Liver (tissue), 9 donors: Measurements from ENCODE around the gene MINK1. TPM values are rescaled to one million over a fixed set of nuclear protein-coding genes. Genes with fewer than 3 reads are reported as not detected.

Experiments
- DNase-seq: peaks from one replicate; pipeline ENCODE4 v3.0.0-alpha.2; 2017; ENCODE audit warnings: low spot score
- H3K27ac ChIP-seq, 2 donors: one replicate each; pipeline ENCODE4 v1.7.0; 2013; ENCODE audit warnings: inconsistent platforms in 2 of 2, low read length in 2 of 2, control low read depth in 1 of 2, low read depth in 1 of 2, mild to moderate bottlenecking in 1 of 2
- H3K27me3 ChIP-seq, 4 donors: one replicate each; pipeline versions ENCODE4 v1.6.1 to v1.7.0; 2013; ENCODE audit warnings: low read length in 3 of 4, inconsistent platforms in 1 of 4, mild to moderate bottlenecking in 1 of 4, moderate library complexity in 1 of 4; ENCODE audit not compliant: control insufficient read depth in 4 of 4, insufficient read depth in 4 of 4
- H3K36me3 ChIP-seq, 4 donors: one replicate each; pipeline versions ENCODE4 v1.6.1 to v1.7.0; 2013; ENCODE audit warnings: low read length in 3 of 4, mild to moderate bottlenecking in 3 of 4, low read depth in 1 of 4, moderate library complexity in 1 of 4; ENCODE audit not compliant: control insufficient read depth in 4 of 4, insufficient read depth in 3 of 4
- H3K4me1 ChIP-seq, 4 donors: one replicate each; pipeline versions ENCODE4 v1.6.1 to v1.7.0; 2013; ENCODE audit warnings: low read length in 3 of 4, mild to moderate bottlenecking in 3 of 4, moderate library complexity in 1 of 4; ENCODE audit not compliant: control insufficient read depth in 4 of 4, insufficient read depth in 4 of 4
- H3K4me3 ChIP-seq, 3 donors: one replicate each; pipeline versions ENCODE4 v1.6.1 to v1.7.0; 2013; ENCODE audit warnings: low read length in 3 of 3, control low read depth in 1 of 3, low read depth in 1 of 3, mild to moderate bottlenecking in 1 of 3
- H3K9ac ChIP-seq, 2 donors: one replicate each; pipeline ENCODE4 v1.7.0; 2013; ENCODE audit warnings: low read length in 2 of 2, mild to moderate bottlenecking in 2 of 2, moderate library complexity in 2 of 2, control low read depth in 1 of 2, low read depth in 1 of 2
- H3K9me3 ChIP-seq, 4 donors: one replicate each; pipeline versions ENCODE4 v1.6.1 to v1.7.0; 2013; ENCODE audit warnings: low read length in 3 of 4; ENCODE audit not compliant: control insufficient read depth in 4 of 4
- FOXA1 ChIP-seq: IDR thresholded peaks from 2 replicates; pipeline ENCODE4 v1.6.1; 2016; ENCODE audit warnings: antibody characterized with exemption
- FOXA2 ChIP-seq: IDR thresholded peaks from 2 replicates; pipeline ENCODE4 v1.6.1; 2016; ENCODE audit warnings: antibody characterized with exemption
- GABPA ChIP-seq, 2 donors: IDR thresholded peaks in 1 of 2; conservative IDR thresholded peaks in 1 of 2; 2 replicates each; pipeline ENCODE4 v1.6.1; 2016; ENCODE audit warnings: antibody characterized with exemption in 2 of 2, mild to moderate bottlenecking in 1 of 2, moderate library complexity in 1 of 2
- HNF4G ChIP-seq: IDR thresholded peaks from 2 replicates; pipeline ENCODE4 v1.6.1; 2016; ENCODE audit warnings: antibody characterized with exemption
- RAD21 ChIP-seq, 2 donors: IDR thresholded peaks; 2 replicates each; pipeline ENCODE4 v1.6.1; 2016; ENCODE audit warnings: antibody characterized with exemption in 2 of 2, mild to moderate bottlenecking in 2 of 2
- SP1 ChIP-seq: IDR thresholded peaks from 2 replicates; pipeline ENCODE4 v1.6.1; 2018; ENCODE audit warnings: antibody characterized with exemption, mild to moderate bottlenecking
- TAF1 ChIP-seq: conservative IDR thresholded peaks from 2 replicates; pipeline ENCODE4 v1.6.1; 2016; ENCODE audit warnings: antibody characterized with exemption, mild to moderate bottlenecking
- YY1 ChIP-seq: IDR thresholded peaks from 2 replicates; pipeline ENCODE4 v1.6.1; 2016; ENCODE audit warnings: antibody characterized with exemption, mild to moderate bottlenecking
- WGBS: extraction: QIAGEN DNeasy Blood & Tissue Kit; methylation state at CpG from one replicate; pipeline ENCODE4 v1.1.7; 2013; 5-methylcytosine and 5-hydroxymethylcytosine counted together
- polyA plus RNA-seq, 2 donors: library from polyadenylated mRNA; stranded (reverse) in 1 of 2; unstranded in 1 of 2; fragments of 200-250 nt in 1 of 2; fragments of >200 nt in 1 of 2; fragmentation: Nextera tagmentation in 1 of 2; extraction: Ambion mirVana in 1 of 2; gene quantifications; one replicate each; pipeline versions ENCODE4 v1.2.1 to v1.2.3, GENCODE V29; 2013 to 2015
- total RNA-seq, 2 donors: library from RNA; depleted of rRNA; stranded (reverse); fragments of >200 nt; gene quantifications; one replicate each; pipeline ENCODE4 v1.2.3, GENCODE V29; 2014
- TF ChIP-seq, protein P1 (sequence below): IDR thresholded peaks from 2 replicates; pipeline ENCODE4 v1.6.1; 2016; ENCODE audit warnings: antibody characterized with exemption, mild to moderate bottlenecking
- TF ChIP-seq, protein P2 (sequence below): IDR thresholded peaks from 2 replicates; pipeline ENCODE4 v1.6.1; 2016; ENCODE audit warnings: antibody characterized with exemption
- TF ChIP-seq, protein P3 (sequence below): IDR thresholded peaks from 2 replicates; pipeline ENCODE4 v1.6.1; 2016; ENCODE audit warnings: antibody characterized with exemption
- donor health status: healthy.
- donor health status: healthy.
- donor health status: healthy.
- donor health status: healthy.
- donor health status: healthy.

MINK1 gene
- total and polyA plus RNA-seq, 4 donors, result 6.9 to 30.6 (median 21.1) TPM

DNA sequence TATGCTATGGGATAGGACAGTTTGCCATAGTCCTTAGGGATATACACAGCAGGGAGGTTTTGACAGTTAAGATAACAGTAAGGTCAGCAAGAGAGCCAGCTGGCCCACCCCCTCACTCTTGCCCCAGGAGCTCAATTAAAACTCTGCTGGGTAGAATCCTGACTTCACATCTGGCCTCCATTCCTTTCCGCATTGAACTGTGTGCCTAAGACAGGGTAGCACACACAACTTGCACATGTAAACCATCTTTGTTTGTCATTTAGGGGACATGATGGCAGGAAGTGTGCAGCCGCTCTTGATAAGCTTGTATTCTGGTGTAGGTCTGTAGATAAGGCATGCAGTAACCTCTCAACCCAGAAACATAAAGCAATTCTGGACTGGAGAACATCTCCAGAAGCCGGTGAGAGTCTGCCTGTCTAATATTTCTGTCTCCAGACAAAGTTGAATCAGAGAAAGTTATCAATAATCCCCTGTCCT lies 5.2 kb downstream of the MINK1 start:
- no peaks in the 10 kb centered on the region for H3K9me3 ChIP-seq
- H3K4me3 ChIP-seq, result no peak overlapping the region
- H3K27ac ChIP-seq, result no peak overlapping the region
- 82% methylated on average over 3 of the region's 3 CpGs for WGBS
- no peak overlapping the region for H3K9ac ChIP-seq
- H3K36me3 ChIP-seq, result no peaks in the 10 kb centered on the region
- peaks cover 12 to 37% (median 27%) of the 10 kb centered on the region in 4 donors for H3K4me1 ChIP-seq
- DNase-seq, result no peak
- no peak for TF ChIP-seq FOXA1
- no peak for TF ChIP-seq TAF1
- TF ChIP-seq GABPA (IDR thresholded peaks at IDR 0.05 in 1 of 2, conservative IDR thresholded peaks at IDR 0.05 in 1 of 2), result no peak
- TF ChIP-seq FOXA2, result no peak
- no peak for TF ChIP-seq RAD21 (IDR thresholded peaks at IDR 0.05)
- TF ChIP-seq, protein P1, sequence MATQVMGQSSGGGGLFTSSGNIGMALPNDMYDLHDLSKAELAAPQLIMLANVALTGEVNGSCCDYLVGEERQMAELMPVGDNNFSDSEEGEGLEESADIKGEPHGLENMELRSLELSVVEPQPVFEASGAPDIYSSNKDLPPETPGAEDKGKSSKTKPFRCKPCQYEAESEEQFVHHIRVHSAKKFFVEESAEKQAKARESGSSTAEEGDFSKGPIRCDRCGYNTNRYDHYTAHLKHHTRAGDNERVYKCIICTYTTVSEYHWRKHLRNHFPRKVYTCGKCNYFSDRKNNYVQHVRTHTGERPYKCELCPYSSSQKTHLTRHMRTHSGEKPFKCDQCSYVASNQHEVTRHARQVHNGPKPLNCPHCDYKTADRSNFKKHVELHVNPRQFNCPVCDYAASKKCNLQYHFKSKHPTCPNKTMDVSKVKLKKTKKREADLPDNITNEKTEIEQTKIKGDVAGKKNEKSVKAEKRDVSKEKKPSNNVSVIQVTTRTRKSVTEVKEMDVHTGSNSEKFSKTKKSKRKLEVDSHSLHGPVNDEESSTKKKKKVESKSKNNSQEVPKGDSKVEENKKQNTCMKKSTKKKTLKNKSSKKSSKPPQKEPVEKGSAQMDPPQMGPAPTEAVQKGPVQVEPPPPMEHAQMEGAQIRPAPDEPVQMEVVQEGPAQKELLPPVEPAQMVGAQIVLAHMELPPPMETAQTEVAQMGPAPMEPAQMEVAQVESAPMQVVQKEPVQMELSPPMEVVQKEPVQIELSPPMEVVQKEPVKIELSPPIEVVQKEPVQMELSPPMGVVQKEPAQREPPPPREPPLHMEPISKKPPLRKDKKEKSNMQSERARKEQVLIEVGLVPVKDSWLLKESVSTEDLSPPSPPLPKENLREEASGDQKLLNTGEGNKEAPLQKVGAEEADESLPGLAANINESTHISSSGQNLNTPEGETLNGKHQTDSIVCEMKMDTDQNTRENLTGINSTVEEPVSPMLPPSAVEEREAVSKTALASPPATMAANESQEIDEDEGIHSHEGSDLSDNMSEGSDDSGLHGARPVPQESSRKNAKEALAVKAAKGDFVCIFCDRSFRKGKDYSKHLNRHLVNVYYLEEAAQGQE, result no peak
- no peak for TF ChIP-seq YY1
- TF ChIP-seq, protein P2, sequence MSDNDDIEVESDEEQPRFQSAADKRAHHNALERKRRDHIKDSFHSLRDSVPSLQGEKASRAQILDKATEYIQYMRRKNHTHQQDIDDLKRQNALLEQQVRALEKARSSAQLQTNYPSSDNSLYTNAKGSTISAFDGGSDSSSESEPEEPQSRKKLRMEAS, result no peak
- H3K27me3 ChIP-seq, result no peaks in the 10 kb centered on the region

DNA sequence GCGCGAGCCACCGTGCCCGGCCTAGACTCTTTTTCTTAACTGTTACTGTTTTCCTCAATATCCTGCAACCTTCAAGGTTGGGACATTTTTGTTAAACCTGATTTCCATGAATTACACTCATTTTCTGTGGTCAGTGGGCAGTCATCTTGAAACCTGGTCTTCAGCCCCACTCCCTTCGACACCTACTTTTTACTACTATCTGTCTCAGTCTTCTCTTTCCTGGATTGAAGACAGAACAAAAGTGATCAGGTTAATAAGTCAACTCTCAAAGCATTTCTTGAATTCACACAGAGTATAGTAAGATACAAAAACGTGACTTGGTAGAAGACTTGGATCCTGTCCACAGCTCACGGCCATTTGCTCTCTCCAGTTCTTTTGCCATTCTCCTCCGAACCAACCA lies 6.1 kb downstream of the MINK1 start:
- Histone ChIP-seq H3K9me3 (no peaks in the 10 kb centered on the region), H3K36me3 (no peaks in the 10 kb centered on the region), H3K27ac (no peak overlapping the region), H3K27me3 (no peaks in the 10 kb centered on the region), H3K4me3 (no peak overlapping the region), H3K9ac (no peak overlapping the region), H3K4me1 (peaks cover 9 to 31% (median 21%) of the 10 kb centered on the region in 4 donors)
- 92% methylated on average over 8 of the region's 8 CpGs for WGBS
- no peak for DNase-seq
- TF ChIP-seq, protein P1, result no peak
- TF ChIP-seq, protein P3, sequence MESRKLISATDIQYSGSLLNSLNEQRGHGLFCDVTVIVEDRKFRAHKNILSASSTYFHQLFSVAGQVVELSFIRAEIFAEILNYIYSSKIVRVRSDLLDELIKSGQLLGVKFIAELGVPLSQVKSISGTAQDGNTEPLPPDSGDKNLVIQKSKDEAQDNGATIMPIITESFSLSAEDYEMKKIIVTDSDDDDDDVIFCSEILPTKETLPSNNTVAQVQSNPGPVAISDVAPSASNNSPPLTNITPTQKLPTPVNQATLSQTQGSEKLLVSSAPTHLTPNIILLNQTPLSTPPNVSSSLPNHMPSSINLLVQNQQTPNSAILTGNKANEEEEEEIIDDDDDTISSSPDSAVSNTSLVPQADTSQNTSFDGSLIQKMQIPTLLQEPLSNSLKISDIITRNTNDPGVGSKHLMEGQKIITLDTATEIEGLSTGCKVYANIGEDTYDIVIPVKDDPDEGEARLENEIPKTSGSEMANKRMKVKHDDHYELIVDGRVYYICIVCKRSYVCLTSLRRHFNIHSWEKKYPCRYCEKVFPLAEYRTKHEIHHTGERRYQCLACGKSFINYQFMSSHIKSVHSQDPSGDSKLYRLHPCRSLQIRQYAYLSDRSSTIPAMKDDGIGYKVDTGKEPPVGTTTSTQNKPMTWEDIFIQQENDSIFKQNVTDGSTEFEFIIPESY, result no peak
- TF ChIP-seq SP1, result no peak
- TF ChIP-seq HNF4G, result no peak
- no peak for TF ChIP-seq YY1
